GM23338 (cell line): ENCODE data around the gene COG6. TPM values are rescaled to one million over a fixed set of nuclear protein-coding genes. Genes with fewer than 3 reads are reported as not detected.

Source experiments
- ATAC-seq: fragments of 200-7000 bp; cut with Tn5 transposase; 3 replicates; pipeline ENCODE4 v1.9.1; 2020
- DNase-seq: peaks from one replicate; pipeline ENCODE4 v3.0.0-alpha.2; 2015; ENCODE audit warnings: low spot score
- H2AFZ ChIP-seq: fragments of 200-600 bp; sonication (generic); 2 replicates; pipeline ENCODE4 v1.8.0; 2016; ENCODE audit warnings: antibody characterized with exemption, mild to moderate bottlenecking, moderate library complexity
- H3F3A ChIP-seq: fragments of 200-600 bp; sonication (generic); replicated peaks from 2 replicates; pipeline ENCODE4 v1.8.0; 2017; ENCODE audit warnings: antibody characterized with exemption, mixed run types, low read depth
- H3K27ac ChIP-seq: fragments of 200-600 bp; sonication (generic); 2 replicates; pipeline ENCODE4 v1.6.1; 2016; ENCODE audit warnings: low read depth
- H3K27me3 ChIP-seq: fragments of 200-600 bp; sonication (generic); 2 replicates; pipeline ENCODE4 v1.8.0; 2016; ENCODE audit warnings: mild to moderate bottlenecking, mixed run types, moderate library complexity; ENCODE audit not compliant: insufficient read depth
- H3K36me3 ChIP-seq: fragments of 200-600 bp; sonication (generic); 2 replicates; pipeline ENCODE4 v1.8.0; 2016; ENCODE audit warnings: mild to moderate bottlenecking; ENCODE audit not compliant: insufficient read depth
- H3K4me1 ChIP-seq: fragments of 200-600 bp; sonication (generic); 2 replicates; pipeline ENCODE4 v1.8.0; 2016; ENCODE audit warnings: mild to moderate bottlenecking, moderate library complexity; ENCODE audit not compliant: insufficient read depth
- H3K4me2 ChIP-seq: fragments of 200-600 bp; sonication (generic); 2 replicates; pipeline ENCODE4 v1.7.1; 2017; ENCODE audit warnings: mixed run types
- H3K4me3 ChIP-seq: fragments of 200-600 bp; sonication (generic); 2 replicates; pipeline ENCODE4 v1.6.1; 2016; ENCODE audit warnings: mixed run types
- H3K79me2 ChIP-seq: fragments of 200-600 bp; sonication (generic); replicated peaks from 2 replicates; pipeline ENCODE4 v1.8.0; 2017; ENCODE audit warnings: mild to moderate bottlenecking; ENCODE audit not compliant: insufficient read depth
- H3K9me2 ChIP-seq: fragments of 200-600 bp; sonication (generic); 2 replicates; pipeline ENCODE4 v1.8.0; 2017; ENCODE audit not compliant: insufficient read depth
- H4K20me1 ChIP-seq: fragments of 200-600 bp; sonication (generic); replicated peaks from 2 replicates; pipeline ENCODE4 v1.8.0; 2017; ENCODE audit warnings: mild to moderate bottlenecking; ENCODE audit not compliant: insufficient read depth
- H3K27ac Mint-ChIP-seq: 2 replicates; pipeline ENCODE4 v1.8.0; 2020; ENCODE audit warnings: inconsistent platforms, mild to moderate bottlenecking, moderate library complexity, mixed read lengths
- H3K27me3 Mint-ChIP-seq: 3 replicates; pipeline ENCODE4 v1.8.0; 2022; ENCODE audit warnings: low read depth, mild to moderate bottlenecking, moderate library complexity, mixed read lengths, inconsistent platforms; ENCODE audit not compliant: insufficient read depth, poor library complexity
- H3K36me3 Mint-ChIP-seq: 3 replicates; pipeline ENCODE4 v1.8.0; 2021; ENCODE audit warnings: low read depth, mild to moderate bottlenecking, inconsistent platforms, moderate library complexity, mixed read lengths
- H3K4me1 Mint-ChIP-seq: 3 replicates; pipeline ENCODE4 v1.8.0; 2020; ENCODE audit warnings: mild to moderate bottlenecking, inconsistent platforms, mixed read lengths
- H3K4me3 Mint-ChIP-seq: 3 replicates; pipeline ENCODE4 v1.8.0; 2021; ENCODE audit warnings: moderate library complexity, mild to moderate bottlenecking, inconsistent platforms, mixed read lengths
- H3K9me3 Mint-ChIP-seq: 3 replicates; pipeline ENCODE4 v1.8.0; 2020; ENCODE audit warnings: moderate library complexity, mild to moderate bottlenecking, inconsistent platforms, mixed read lengths
- EZH2 ChIP-seq: fragments of 200-600 bp; sonication (generic); IDR thresholded peaks from one replicate; pipeline ENCODE4 v1.8.0; 2017; ENCODE audit warnings: antibody characterized with exemption, mild to moderate bottlenecking, low read depth; ENCODE audit not compliant: unreplicated experiment
- EZH2phosphoT487 ChIP-seq: fragments of 200-600 bp; sonication (generic); IDR thresholded peaks from one replicate; pipeline ENCODE4 v1.8.1; 2018; ENCODE audit warnings: antibody characterized with exemption; ENCODE audit not compliant: unreplicated experiment
- NANOG ChIP-seq: IDR thresholded peaks from 2 replicates; pipeline ENCODE4 v1.6.1; 2016; ENCODE audit warnings: antibody characterized with exemption, borderline replicate concordance
- ZNF114 ChIP-seq: fragments of 250-450 bp; sonication (Bioruptor Pico); IDR thresholded peaks from 2 replicates; pipeline ENCODE4 v1.5.0; 2020; ENCODE audit warnings: mild to moderate bottlenecking, moderate library complexity
- polyA plus RNA-seq: library from polyadenylated mRNA; unstranded; fragments of >200 nt; fragmentation: Nextera tagmentation; extraction: Ambion mirVana; gene quantifications from 2 replicates; pipeline ENCODE4 v1.2.1, GENCODE V29; 2016
- total RNA-seq: library from RNA; depleted of rRNA; stranded (reverse); fragments of >200 nt; shearing (Covaris generic); gene quantifications from 2 replicates; pipeline ENCODE4 v1.2.3, GENCODE V29; 2014
- TF ChIP-seq, protein P1 (sequence below): fragments of 250-450 bp; sonication (Bioruptor Pico); IDR thresholded peaks from 2 replicates; pipeline ENCODE4 v1.5.0; 2020; ENCODE audit warnings: mild to moderate bottlenecking, moderate library complexity

The COG6 gene
- total and polyA plus RNA-seq, 2 experiments from 2014 or later, result 10.0 to 23.6 TPM

DNA sequence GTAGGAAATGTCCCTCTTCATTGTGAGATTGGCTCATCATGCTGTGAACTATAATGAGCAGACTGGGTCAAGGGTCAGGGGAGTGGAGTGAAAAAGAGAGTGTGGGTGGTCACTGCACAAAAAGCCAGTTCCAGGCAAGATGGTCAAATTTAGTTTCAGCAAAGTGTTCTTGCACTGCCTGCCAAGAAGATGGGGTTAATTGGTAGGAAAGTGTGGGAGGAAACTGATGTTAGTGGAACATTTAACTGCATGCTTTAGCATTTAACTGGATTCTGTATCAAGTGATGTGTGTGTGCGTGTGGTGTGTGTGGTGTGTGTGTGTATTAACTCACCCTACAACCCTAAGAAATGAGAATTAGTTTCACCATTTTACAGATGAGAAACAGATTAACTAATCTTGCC is 131.6 kb downstream of the COG6 start:
- Histone ChIP-seq H3K9me2 (peaks cover 11% of the 10 kb centered on the region), H3K27me3 (no peaks in the 10 kb centered on the region), H3K27ac (no peak overlapping the region), H2AFZ (0 out of 2 replicates have a peak overlapping the region, but pooled peaks have one; percentile 7), H4K20me1 (no peaks in the 10 kb centered on the region), H3K36me3 (no peaks in the 10 kb centered on the region), H3K79me2 (no peaks in the 10 kb centered on the region), H3F3A (no peaks in the 10 kb centered on the region), H3K4me3 (no peak overlapping the region), H3K4me2 (no peak overlapping the region), H3K4me1 (no peaks in the 10 kb centered on the region)
- H3K4me1 Mint-ChIP-seq, result peaks cover 16% of the 10 kb centered on the region; the same call in 2 of the 3 replicates
- DNase-seq (no peak), ATAC-seq (no peak)
- peaks cover 28% of the 10 kb centered on the region for H3K9me3 Mint-ChIP-seq
- TF ChIP-seq EZH2 (no peak), ZNF114 (CRISPR knock-in tag) (no peak)
- TF ChIP-seq, protein P1, sequence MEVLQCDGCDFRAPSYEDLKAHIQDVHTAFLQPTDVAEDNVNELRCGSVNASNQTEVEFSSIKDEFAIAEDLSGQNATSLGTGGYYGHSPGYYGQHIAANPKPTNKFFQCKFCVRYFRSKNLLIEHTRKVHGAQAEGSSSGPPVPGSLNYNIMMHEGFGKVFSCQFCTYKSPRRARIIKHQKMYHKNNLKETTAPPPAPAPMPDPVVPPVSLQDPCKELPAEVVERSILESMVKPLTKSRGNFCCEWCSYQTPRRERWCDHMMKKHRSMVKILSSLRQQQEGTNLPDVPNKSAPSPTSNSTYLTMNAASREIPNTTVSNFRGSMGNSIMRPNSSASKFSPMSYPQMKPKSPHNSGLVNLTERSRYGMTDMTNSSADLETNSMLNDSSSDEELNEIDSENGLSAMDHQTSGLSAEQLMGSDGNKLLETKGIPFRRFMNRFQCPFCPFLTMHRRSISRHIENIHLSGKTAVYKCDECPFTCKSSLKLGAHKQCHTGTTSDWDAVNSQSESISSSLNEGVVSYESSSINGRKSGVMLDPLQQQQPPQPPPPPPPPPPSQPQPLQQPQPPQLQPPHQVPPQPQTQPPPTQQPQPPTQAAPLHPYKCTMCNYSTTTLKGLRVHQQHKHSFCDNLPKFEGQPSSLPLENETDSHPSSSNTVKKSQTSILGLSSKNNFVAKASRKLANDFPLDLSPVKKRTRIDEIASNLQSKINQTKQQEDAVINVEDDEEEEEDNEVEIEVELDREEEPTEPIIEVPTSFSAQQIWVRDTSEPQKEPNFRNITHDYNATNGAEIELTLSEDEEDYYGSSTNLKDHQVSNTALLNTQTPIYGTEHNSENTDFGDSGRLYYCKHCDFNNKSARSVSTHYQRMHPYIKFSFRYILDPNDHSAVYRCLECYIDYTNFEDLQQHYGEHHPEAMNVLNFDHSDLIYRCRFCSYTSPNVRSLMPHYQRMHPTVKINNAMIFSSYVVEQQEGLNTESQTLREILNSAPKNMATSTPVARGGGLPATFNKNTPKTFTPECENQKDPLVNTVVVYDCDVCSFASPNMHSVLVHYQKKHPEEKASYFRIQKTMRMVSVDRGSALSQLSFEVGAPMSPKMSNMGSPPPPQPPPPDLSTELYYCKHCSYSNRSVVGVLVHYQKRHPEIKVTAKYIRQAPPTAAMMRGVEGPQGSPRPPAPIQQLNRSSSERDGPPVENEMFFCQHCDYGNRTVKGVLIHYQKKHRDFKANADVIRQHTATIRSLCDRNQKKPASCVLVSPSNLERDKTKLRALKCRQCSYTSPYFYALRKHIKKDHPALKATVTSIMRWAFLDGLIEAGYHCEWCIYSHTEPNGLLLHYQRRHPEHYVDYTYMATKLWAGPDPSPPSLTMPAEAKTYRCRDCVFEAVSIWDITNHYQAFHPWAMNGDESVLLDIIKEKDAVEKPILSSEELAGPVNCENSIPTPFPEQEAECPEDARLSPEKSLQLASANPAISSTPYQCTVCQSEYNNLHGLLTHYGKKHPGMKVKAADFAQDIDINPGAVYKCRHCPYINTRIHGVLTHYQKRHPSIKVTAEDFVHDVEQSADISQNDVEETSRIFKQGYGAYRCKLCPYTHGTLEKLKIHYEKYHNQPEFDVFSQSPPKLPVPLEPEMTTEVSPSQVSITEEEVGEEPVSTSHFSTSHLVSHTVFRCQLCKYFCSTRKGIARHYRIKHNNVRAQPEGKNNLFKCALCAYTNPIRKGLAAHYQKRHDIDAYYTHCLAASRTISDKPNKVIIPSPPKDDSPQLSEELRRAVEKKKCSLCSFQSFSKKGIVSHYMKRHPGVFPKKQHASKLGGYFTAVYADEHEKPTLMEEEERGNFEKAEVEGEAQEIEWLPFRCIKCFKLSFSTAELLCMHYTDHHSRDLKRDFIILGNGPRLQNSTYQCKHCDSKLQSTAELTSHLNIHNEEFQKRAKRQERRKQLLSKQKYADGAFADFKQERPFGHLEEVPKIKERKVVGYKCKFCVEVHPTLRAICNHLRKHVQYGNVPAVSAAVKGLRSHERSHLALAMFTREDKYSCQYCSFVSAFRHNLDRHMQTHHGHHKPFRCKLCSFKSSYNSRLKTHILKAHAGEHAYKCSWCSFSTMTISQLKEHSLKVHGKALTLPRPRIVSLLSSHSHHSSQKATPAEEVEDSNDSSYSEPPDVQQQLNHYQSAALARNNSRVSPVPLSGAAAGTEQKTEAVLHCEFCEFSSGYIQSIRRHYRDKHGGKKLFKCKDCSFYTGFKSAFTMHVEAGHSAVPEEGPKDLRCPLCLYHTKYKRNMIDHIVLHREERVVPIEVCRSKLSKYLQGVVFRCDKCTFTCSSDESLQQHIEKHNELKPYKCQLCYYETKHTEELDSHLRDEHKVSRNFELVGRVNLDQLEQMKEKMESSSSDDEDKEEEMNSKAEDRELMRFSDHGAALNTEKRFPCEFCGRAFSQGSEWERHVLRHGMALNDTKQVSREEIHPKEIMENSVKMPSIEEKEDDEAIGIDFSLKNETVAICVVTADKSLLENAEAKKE (CRISPR knock-in tag), result no peak
- H3K4me3 Mint-ChIP-seq, result no peak overlapping the region
- no peak overlapping the region for H3K27ac Mint-ChIP-seq
- H3K27me3 Mint-ChIP-seq, result peaks cover 5% of the 10 kb centered on the region
- H3K36me3 Mint-ChIP-seq, result peaks cover 22% of the 10 kb centered on the region

- H3K4me1 Mint-ChIP-seq, result peaks cover 16% of the 10 kb centered on the region; the same call in 2 of the 3 replicates
- DNase-seq, result peak; percentile 56
- peaks cover 26% of the 10 kb centered on the region for H3K36me3 Mint-ChIP-seq
- no peaks in the 10 kb centered on the region for H3K4me1 ChIP-seq
- no peaks in the 10 kb centered on the region for H3F3A ChIP-seq
- H3K9me2 ChIP-seq, result peaks cover 11% of the 10 kb centered on the region
- no peak overlapping the region for H3K27ac Mint-ChIP-seq
- H3K4me2 ChIP-seq, result no peak overlapping the region
- no peaks in the 10 kb centered on the region for H3K36me3 ChIP-seq
- H3K27me3 ChIP-seq, result no peaks in the 10 kb centered on the region
- H3K9me3 Mint-ChIP-seq, result peaks cover 30% of the 10 kb centered on the region
- H3K27me3 Mint-ChIP-seq, result peaks cover 5% of the 10 kb centered on the region
- no peaks in the 10 kb centered on the region for H4K20me1 ChIP-seq
- H3K4me3 Mint-ChIP-seq, result no peak overlapping the region
- no peak; the same call in 2 of the 3 replicates for ATAC-seq
- no peak overlapping the region for H3K4me3 ChIP-seq
- no peak overlapping the region for H2AFZ ChIP-seq
- no peaks in the 10 kb centered on the region for H3K79me2 ChIP-seq
- TF ChIP-seq NANOG (peak; percentile 59; the same call in 1 of the 2 replicates), EZH2phosphoT487 (no peak)
- H3K27ac ChIP-seq, result no peak overlapping the region
Observed at GRCh38 chr13:39788102-39788501, 132.6 kb downstream of the COG6 start.
